H1 (cell line): Measurements from ENCODE around the gene PPFIA4. TPM values are rescaled to one million over a fixed set of nuclear protein-coding genes. Genes with fewer than 3 reads are reported as not detected.

Source experiments
- CTCF ChIA-PET: fragments of 300-600 bp; sonication (Branson Sonifier 250); formaldehyde crosslinking; loops from one replicate; lab custom pipeline; 2021; ENCODE audit not compliant: partially characterized antibody; lab: Charles Lee
- POLR2A ChIA-PET: fragments of 300-600 bp; sonication (Branson Sonifier 250); formaldehyde crosslinking; loops from one replicate; lab custom pipeline; 2021; ENCODE audit warnings: inconsistent platforms; ENCODE audit not compliant: partially characterized antibody; lab: Charles Lee
- DNase-seq, 2 experiments: peaks; one replicate each; pipeline versions ENCODE4 v3.0.0 to v3.0.0-alpha.2; 2010 to 2022; ENCODE audit warnings: low spot score in 2 of 2, low read depth in 1 of 2, mixed read lengths in 1 of 2
- FAIRE-seq: peaks from 2 replicates; lab custom pipeline; 2011; peaks lifted over from hg19 to GRCh38; lab: Jason Lieb, UNC
- H2AFZ ChIP-seq: 2 replicates; pipeline ENCODE4 v1.8.1; 2012; ENCODE audit warnings: low read length, inconsistent platforms
- H2AK5ac ChIP-seq: 2 replicates; pipeline ENCODE4 v1.6.1; 2013; ENCODE audit warnings: low read depth, low read length
- H2BK120ac ChIP-seq: replicated peaks from 2 replicates; pipeline ENCODE3; 2013; ENCODE audit warnings: low read depth, low read length, inconsistent platforms
- H2BK12ac ChIP-seq: 2 replicates; pipeline ENCODE4 v1.6.1; 2013; ENCODE audit warnings: low read depth, low read length
- H2BK15ac ChIP-seq: 2 replicates; pipeline ENCODE4 v1.6.1; 2013; ENCODE audit warnings: low read length
- H2BK20ac ChIP-seq: 2 replicates; pipeline ENCODE4 v1.6.1; 2013; ENCODE audit warnings: low read length
- H2BK5ac ChIP-seq: 2 replicates; pipeline ENCODE4 v1.6.1; 2013; ENCODE audit warnings: low read depth, low read length
- H3K14ac ChIP-seq: 2 replicates; pipeline ENCODE4 v1.6.1; 2013; ENCODE audit warnings: inconsistent platforms; ENCODE audit not compliant: insufficient read length
- H3K18ac ChIP-seq: 2 replicates; pipeline ENCODE4 v1.6.1; 2013; ENCODE audit warnings: low read length; ENCODE audit errors: extremely low read depth
- H3K23ac ChIP-seq: 2 replicates; pipeline ENCODE4 v1.6.1; 2013; ENCODE audit warnings: inconsistent platforms; ENCODE audit not compliant: insufficient read length
- H3K23me2 ChIP-seq: 2 replicates; pipeline ENCODE4 v1.6.1; 2013; ENCODE audit warnings: low read depth, low read length
- H3K27ac ChIP-seq: 2 replicates; pipeline ENCODE4 v1.6.1; 2011; ENCODE audit warnings: low read depth, low read length, inconsistent platforms
- H3K27me3 ChIP-seq, 4 experiments: replicated peaks in 1 of 4; 1 replicate in 1 of 4; 2 replicates in 3 of 4; pipeline versions ENCODE4 v1.6.1 to v1.8.1; 2011 to 2013; ENCODE audit warnings: low read length in 3 of 4, mild to moderate bottlenecking in 3 of 4, inconsistent platforms in 2 of 4, mixed read lengths in 2 of 4, moderate library complexity in 1 of 4; ENCODE audit not compliant: control insufficient read depth in 3 of 4, insufficient read depth in 3 of 4; ENCODE audit errors: extremely low read depth in 1 of 4
- H3K36me3 ChIP-seq, 4 experiments: 2 replicates each; pipeline versions ENCODE4 v1.6.1 to v1.8.1; 2011 to 2013; ENCODE audit warnings: mild to moderate bottlenecking in 4 of 4, low read length in 3 of 4, moderate library complexity in 2 of 4, control low read depth in 1 of 4, inconsistent platforms in 1 of 4; ENCODE audit not compliant: insufficient read depth in 4 of 4, control insufficient read depth in 2 of 4
- H3K4ac ChIP-seq: replicated peaks from 2 replicates; pipeline ENCODE3; 2013; ENCODE audit warnings: low read length, low read depth, mixed read lengths, inconsistent platforms; ENCODE audit not compliant: insufficient read length
- H3K4me1 ChIP-seq, 4 experiments: replicated peaks in 1 of 4; 1 replicate in 1 of 4; 2 replicates in 3 of 4; pipeline versions ENCODE4 v1.6.1 to v1.8.1; 2011 to 2013; ENCODE audit warnings: low read length in 3 of 4, inconsistent platforms in 2 of 4, mixed read lengths in 1 of 4; ENCODE audit not compliant: insufficient read depth in 4 of 4, control insufficient read depth in 3 of 4
- H3K4me2 ChIP-seq, 2 experiments: 2 replicates each; pipeline versions ENCODE4 v1.6.1 to v1.8.1; 2011 to 2013; ENCODE audit warnings: low read depth in 2 of 2, low read length in 2 of 2, control low read depth in 1 of 2, inconsistent platforms in 1 of 2, mild to moderate bottlenecking in 1 of 2; ENCODE audit not compliant: insufficient read depth in 1 of 2
- H3K4me3 ChIP-seq, 4 experiments: fragments of 200-600, 300-600 bp in 1 of 4; sonication (generic), shearing (Covaris generic), sonication (Bioruptor Twin) in 1 of 4; 2 replicates each; pipeline versions ENCODE4 v1.5.1 to v1.8.1; 2011 to 2016; ENCODE audit warnings: low read length in 4 of 4, low read depth in 3 of 4, control low read depth in 2 of 4, inconsistent platforms in 2 of 4, mild to moderate bottlenecking in 2 of 4, mixed read lengths in 1 of 4, moderate library complexity in 1 of 4; ENCODE audit not compliant: insufficient read depth in 2 of 4; ENCODE audit errors: extremely low read depth in 1 of 4
- H3K56ac ChIP-seq: replicated peaks from 2 replicates; pipeline ENCODE3; 2013; ENCODE audit warnings: low read depth, mild to moderate bottlenecking, mixed read lengths, low read length, inconsistent platforms; ENCODE audit not compliant: insufficient read length
- H3K79me1 ChIP-seq: 2 replicates; pipeline ENCODE4 v1.6.1; 2013; ENCODE audit warnings: low read depth, low read length, control low read depth
- H3K79me2 ChIP-seq, 2 experiments: 2 replicates each; pipeline versions ENCODE4 v1.6.1 to v1.8.1; 2012 to 2013; ENCODE audit warnings: low read length in 2 of 2, mild to moderate bottlenecking in 2 of 2, inconsistent platforms in 1 of 2; ENCODE audit not compliant: insufficient read depth in 2 of 2, control insufficient read depth in 1 of 2
- H3K9ac ChIP-seq, 4 experiments: replicated peaks in 1 of 4; 1 replicate in 1 of 4; 2 replicates in 3 of 4; pipeline versions ENCODE4 v1.6.1 to v1.8.1; 2011 to 2013; ENCODE audit warnings: low read depth in 3 of 4, low read length in 3 of 4, control low read depth in 2 of 4, mild to moderate bottlenecking in 2 of 4, moderate library complexity in 2 of 4, inconsistent platforms in 1 of 4; ENCODE audit errors: extremely low read depth in 1 of 4
- H3K9me3 ChIP-seq, 2 experiments: 2 replicates each; pipeline versions ENCODE4 v1.6.1 to v1.8.1; 2012 to 2013; ENCODE audit warnings: mild to moderate bottlenecking in 2 of 2, moderate library complexity in 2 of 2, control low read depth in 1 of 2, inconsistent platforms in 1 of 2, low read depth in 1 of 2, low read length in 1 of 2, mixed read lengths in 1 of 2; ENCODE audit not compliant: insufficient read depth in 2 of 2
- H4K20me1 ChIP-seq, 2 experiments: replicated peaks in 1 of 2; 2 replicates each; pipeline versions ENCODE3 to v1.8.1; 2011 to 2013; ENCODE audit warnings: inconsistent platforms in 2 of 2, low read length in 2 of 2, mild to moderate bottlenecking in 1 of 2; ENCODE audit not compliant: insufficient read depth in 2 of 2, control insufficient read depth in 1 of 2
- H4K5ac ChIP-seq: 2 replicates; pipeline ENCODE4 v1.6.1; 2013; ENCODE audit warnings: low read length, low read depth, mixed read lengths, inconsistent platforms; ENCODE audit not compliant: insufficient read length
- H4K8ac ChIP-seq: 2 replicates; pipeline ENCODE4 v1.8.0; 2013; ENCODE audit warnings: mild to moderate bottlenecking, moderate library complexity, low read length, inconsistent platforms; ENCODE audit not compliant: insufficient read depth; ENCODE audit errors: extremely low read depth
- H4K91ac ChIP-seq: replicated peaks from 2 replicates; pipeline ENCODE3; 2013; ENCODE audit warnings: low read length, mixed read lengths, inconsistent platforms; ENCODE audit not compliant: insufficient read length
- CBX5 ChIP-seq: fragments of 300-800, 300-1000 bp; sonication (generic); IDR thresholded peaks from 2 replicates; pipeline ENCODE4 v1.7.1; 2016; ENCODE audit warnings: antibody characterized with exemption, low read length, low read depth
- CHD2 ChIP-seq: IDR thresholded peaks from 2 replicates; pipeline ENCODE4 v1.6.1; 2012; ENCODE audit warnings: low read length, improper control_type of control experiment
- KDM1A ChIP-seq: fragments of 200-600, 300-600 bp; sonication (generic); IDR thresholded peaks from 2 replicates; pipeline ENCODE4 v1.7.1; 2016; ENCODE audit warnings: mild to moderate bottlenecking, low read length, borderline replicate concordance
- POLR2A ChIP-seq, 2 experiments: IDR thresholded peaks; 1 replicate in 1 of 2; 2 replicates in 1 of 2; pipeline ENCODE4 v1.6.1; 2011; ENCODE audit warnings: low read depth in 2 of 2, low read length in 2 of 2, mild to moderate bottlenecking in 2 of 2; ENCODE audit errors: control extremely low read depth in 1 of 2
- RAD21 ChIP-seq, 2 experiments: IDR thresholded peaks in 1 of 2; conservative IDR thresholded peaks in 1 of 2; 2 replicates each; pipeline ENCODE4 v1.6.1; 2011; ENCODE audit warnings: low read depth in 2 of 2, low read length in 2 of 2, improper control_type of control experiment in 1 of 2, inconsistent platforms in 1 of 2, mild to moderate bottlenecking in 1 of 2, moderate library complexity in 1 of 2
- RBBP5 ChIP-seq: IDR thresholded peaks from 2 replicates; pipeline ENCODE4 v1.7.1; 2012; ENCODE audit warnings: low read depth, mild to moderate bottlenecking, inconsistent platforms, low read length, moderate library complexity, borderline replicate concordance
- TBP ChIP-seq: IDR thresholded peaks from 2 replicates; pipeline ENCODE4 v1.6.1; 2011; ENCODE audit warnings: low read depth, low read length, improper control_type of control experiment
- TEAD4 ChIP-seq: IDR thresholded peaks from 2 replicates; pipeline ENCODE4 v1.6.1; 2012; ENCODE audit warnings: low read depth, low read length, inconsistent platforms, mixed read lengths
- YY1 ChIP-seq: IDR thresholded peaks from 2 replicates; pipeline ENCODE4 v1.6.1; 2011; ENCODE audit warnings: low read depth, mild to moderate bottlenecking, low read length
- WGBS, 2 experiments: shearing (Covaris generic) in 1 of 2; methylation state at CpG; one replicate each; pipeline versions ENCODE4 v1.1.6 to v1.1.7; 2013 to 2015; ENCODE audit warnings: low lambda C conversion rate in 2 of 2, mixed read lengths in 2 of 2, inconsistent platforms in 1 of 2, low coverage in 1 of 2, missing lambda C conversion rate in 1 of 2; ENCODE audit not compliant: insufficient replicate concordance in 2 of 2, insufficient coverage in 1 of 2, insufficient read length in 1 of 2; ENCODE audit errors: extremely low coverage in 1 of 2, missing lambda C conversion rate in 1 of 2; 5-methylcytosine and 5-hydroxymethylcytosine counted together
- polyA plus RNA-seq, 7 experiments: library from polyadenylated mRNA; depleted of rRNA in 3 of 7; stranded (reverse) in 5 of 7; unstranded in 2 of 7; fragments of >200 nt in 5 of 7; fragments of 200-250 nt in 2 of 7; gene quantifications; 1 replicate in 5 of 7; 2 replicates in 1 of 7; 4 replicates in 1 of 7; pipeline versions ENCODE4 v1.2.1 to v1.2.3, GENCODE V29; 2011 to 2013; ENCODE audit warnings: missing spikeins in 2 of 7, mixed read lengths in 2 of 7
- total RNA-seq: library from RNA; stranded (reverse); fragmentation: NEBNext Ultra II Directional; extraction: Animal tissue kit (Norgen Biotek cat#: 25700); gene quantifications from 2 replicates; pipeline ENCODE4 v1.2.1, GENCODE V29; 2021
- TF ChIP-seq, protein P1 (sequence below): IDR thresholded peaks from 2 replicates; pipeline ENCODE4 v1.6.1; 2012; ENCODE audit warnings: low read length, inconsistent platforms

Gene PPFIA4
- total and polyA plus RNA-seq, 2 of the 8 experiments (the other 6 are each of a cell fraction or from before 2014, with no cell fraction given) = 9.0 to 9.9 TPM

GRCh38 chr1:203065986-203066385, 39.7 kb downstream of the PPFIA4 start:
- FAIRE-seq = no peak
- H3K9me3 ChIP-seq = no peaks in the 10 kb centered on the region
- 0 out of 8 replicates have a peak, but pooled peaks cover 0 to under 1% (median 0%) of the 10 kb centered on the region in 4 experiments for H3K36me3 ChIP-seq
- H2BK12ac ChIP-seq = no peak overlapping the region
- no peak overlapping the region for H4K5ac ChIP-seq
- H3K18ac ChIP-seq = no peak overlapping the region
- H3K4me1 ChIP-seq = no peaks in the 10 kb centered on the region
- no peak overlapping the region for H2BK5ac ChIP-seq
- 72% methylated on average over 2 of the region's 2 CpGs; no CpG with 5 or more reads in 1 of the 2 experiments for WGBS, 2 experiments
- H3K23ac ChIP-seq = no peak overlapping the region
- no peak overlapping the region for H3K9ac ChIP-seq
- no peak overlapping the region for H3K27ac ChIP-seq
- H3K27me3 ChIP-seq = no peaks in the 10 kb centered on the region
- H2BK120ac ChIP-seq = no peak overlapping the region
- no peak overlapping the region for H2AK5ac ChIP-seq
- H4K91ac ChIP-seq = no peak overlapping the region
- H2AFZ ChIP-seq = no peak overlapping the region
- H3K23me2 ChIP-seq = no peaks in the 10 kb centered on the region
- H3K56ac ChIP-seq = no peak overlapping the region
- no peak overlapping the region for H3K4me3 ChIP-seq
- no peak overlapping the region for H3K14ac ChIP-seq
- ChIA-PET POLR2A (no interaction called here), CTCF (interaction anchor here (0.9 to 49.7 kb wide), 9 partner anchors 11 to 255 kb away, joined by 4 to 1089 read pairs (median 10); partner anchors contain the start of genes ADORA1, MYBPH, MYOG and PPFIA4)
- DNase-seq = no peak
- no peak overlapping the region for H2BK20ac ChIP-seq
- no peaks in the 10 kb centered on the region for H3K79me2 ChIP-seq
- H3K4me2 ChIP-seq = no peak overlapping the region
- no peak overlapping the region for H4K8ac ChIP-seq
- no peaks in the 10 kb centered on the region for H4K20me1 ChIP-seq
- H3K4ac ChIP-seq = no peak overlapping the region
- no peaks in the 10 kb centered on the region for H3K79me1 ChIP-seq
- H2BK15ac ChIP-seq = no peak overlapping the region
- no peak for TF ChIP-seq RBBP5
- TF ChIP-seq POLR2A (IDR thresholded peaks at IDR 0.05; ENCODE audit: control extremely low read depth in 1 of 2, low read depth in 2 of 2, low read length in 2 of 2) = no peak
- TF ChIP-seq YY1 = no peak
- TF ChIP-seq, protein P1, sequence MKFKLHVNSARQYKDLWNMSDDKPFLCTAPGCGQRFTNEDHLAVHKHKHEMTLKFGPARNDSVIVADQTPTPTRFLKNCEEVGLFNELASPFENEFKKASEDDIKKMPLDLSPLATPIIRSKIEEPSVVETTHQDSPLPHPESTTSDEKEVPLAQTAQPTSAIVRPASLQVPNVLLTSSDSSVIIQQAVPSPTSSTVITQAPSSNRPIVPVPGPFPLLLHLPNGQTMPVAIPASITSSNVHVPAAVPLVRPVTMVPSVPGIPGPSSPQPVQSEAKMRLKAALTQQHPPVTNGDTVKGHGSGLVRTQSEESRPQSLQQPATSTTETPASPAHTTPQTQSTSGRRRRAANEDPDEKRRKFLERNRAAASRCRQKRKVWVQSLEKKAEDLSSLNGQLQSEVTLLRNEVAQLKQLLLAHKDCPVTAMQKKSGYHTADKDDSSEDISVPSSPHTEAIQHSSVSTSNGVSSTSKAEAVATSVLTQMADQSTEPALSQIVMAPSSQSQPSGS = no peak
- TF ChIP-seq KDM1A = no peak
- no peak for TF ChIP-seq TEAD4
- no peak for TF ChIP-seq RAD21 (IDR thresholded peaks at IDR 0.05 in 1 of 2, conservative IDR thresholded peaks at IDR 0.05 in 1 of 2; ENCODE audit: low read depth in 2 of 2, low read length in 2 of 2)
- no peak for TF ChIP-seq TBP
- TF ChIP-seq CBX5 = no peak
- no peak for TF ChIP-seq CHD2
